Stimulated activated CD4-positive, alpha-beta T cell treated with anti-CD3 and anti-CD28 coated beads, Interleukin-2, amount 100 ng/mL, for 4 hours (primary cell): Measurements from ENCODE around the gene ATP6V0E1.

ENCODE experiments used
- DNase-seq: peaks from one replicate; pipeline ENCODE4 v3.0.0-alpha.2; 2020; ENCODE audit warnings: low read depth

The ATP6V0E1 gene

GRCh38 chr5:173078878-173079277 lies 95.3 kb downstream of the ATP6V0E1 start:
- no peak for DNase-seq
